ENCODE measurements around the gene FGFRL1.

The FGFRL1 gene

GRCh38 chr4:1011022-1011665 is at the start of gene FGFRL1:
TSS of gene FGFRL1 (plus strand) at chr4:1011626. CDS start at chr4:1012486, 860 bp downstream.
- peak; percentile 50 for DNase-seq (ENCODE audit: low spot score)

GRCh38 chr4:962231-963208 is 48.9 kb upstream of the FGFRL1 start:
- no peak for DNase-seq (ENCODE audit: low spot score)

- no peak for DNase-seq (ENCODE audit: low spot score)
These were observed 47.9 kb upstream of the FGFRL1 start for GRCh38 chr4:963276-964225.

GRCh38 chr4:964346-965025 is 46.9 kb upstream of the FGFRL1 start:
- DNase-seq (ENCODE audit: low spot score): no peak

- DNase-seq (ENCODE audit: low spot score): no peak
These were observed 46.2 kb upstream of the FGFRL1 start for GRCh38 chr4:965048-965765.

- DNase-seq (ENCODE audit: low spot score): no peak
These were observed 45.7 kb upstream of the FGFRL1 start for GRCh38 chr4:965766-966134.

GRCh38 chr4:966266-967112 is 44.9 kb upstream of the FGFRL1 start:
- DNase-seq (ENCODE audit: low spot score): no peak

GRCh38 chr4:967113-968104 is 44.0 kb upstream of the FGFRL1 start:
- no peak for DNase-seq (ENCODE audit: low spot score)

GRCh38 chr4:968221-968620 is 43.2 kb upstream of the FGFRL1 start:
- no peak for DNase-seq (ENCODE audit: low spot score)

GRCh38 chr4:968621-969394 is 42.6 kb upstream of the FGFRL1 start:
- no peak for DNase-seq (ENCODE audit: low spot score)

- DNase-seq (ENCODE audit: low spot score): no peak
These were observed 41.2 kb upstream of the FGFRL1 start for GRCh38 chr4:970046-970745.

GRCh38 chr4:970854-971520 is 40.4 kb upstream of the FGFRL1 start:
- no peak for DNase-seq (ENCODE audit: low spot score)

GRCh38 chr4:971666-972500 is 39.5 kb upstream of the FGFRL1 start:
- no peak for DNase-seq (ENCODE audit: low spot score)

- no peak for DNase-seq (ENCODE audit: low spot score)
These were observed 38.6 kb upstream of the FGFRL1 start for GRCh38 chr4:972651-973424.

Measured in putamen (tissue), 1 donor.